Measurements from ENCODE around the gene CFL1. TPM values are rescaled to one million over a fixed set of nuclear protein-coding genes. Genes with fewer than 3 reads are reported as not detected.

The CFL1 gene
- total and polyA plus RNA-seq, 2 experiments from 2014 or later, result 974 to 2,660 TPM

GRCh38 chr11:65814131-65814985, 43.6 kb downstream of the CFL1 start:
- DNase-seq (ENCODE audit: low read depth in 1 of 2, low spot score in 1 of 2), result peak in 1 of 2 donors; percentile 51
- Histone ChIP-seq H3K27ac (no peak overlapping the region), H3K4me3 (no peak overlapping the region), H3K27me3 (no peaks in the 10 kb centered on the region), H3K36me3 (no peaks in the 10 kb centered on the region), H3K9me3 (ENCODE audit: low read depth) (no peaks in the 10 kb centered on the region), H3K4me1 (ENCODE audit: low read depth) (peaks cover 4% of the 10 kb centered on the region)
- TF ChIP-seq, protein P1, sequence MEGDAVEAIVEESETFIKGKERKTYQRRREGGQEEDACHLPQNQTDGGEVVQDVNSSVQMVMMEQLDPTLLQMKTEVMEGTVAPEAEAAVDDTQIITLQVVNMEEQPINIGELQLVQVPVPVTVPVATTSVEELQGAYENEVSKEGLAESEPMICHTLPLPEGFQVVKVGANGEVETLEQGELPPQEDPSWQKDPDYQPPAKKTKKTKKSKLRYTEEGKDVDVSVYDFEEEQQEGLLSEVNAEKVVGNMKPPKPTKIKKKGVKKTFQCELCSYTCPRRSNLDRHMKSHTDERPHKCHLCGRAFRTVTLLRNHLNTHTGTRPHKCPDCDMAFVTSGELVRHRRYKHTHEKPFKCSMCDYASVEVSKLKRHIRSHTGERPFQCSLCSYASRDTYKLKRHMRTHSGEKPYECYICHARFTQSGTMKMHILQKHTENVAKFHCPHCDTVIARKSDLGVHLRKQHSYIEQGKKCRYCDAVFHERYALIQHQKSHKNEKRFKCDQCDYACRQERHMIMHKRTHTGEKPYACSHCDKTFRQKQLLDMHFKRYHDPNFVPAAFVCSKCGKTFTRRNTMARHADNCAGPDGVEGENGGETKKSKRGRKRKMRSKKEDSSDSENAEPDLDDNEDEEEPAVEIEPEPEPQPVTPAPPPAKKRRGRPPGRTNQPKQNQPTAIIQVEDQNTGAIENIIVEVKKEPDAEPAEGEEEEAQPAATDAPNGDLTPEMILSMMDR (IDR thresholded peaks at IDR 0.05; ENCODE audit: low read depth, low read length), result no peak

DNA sequence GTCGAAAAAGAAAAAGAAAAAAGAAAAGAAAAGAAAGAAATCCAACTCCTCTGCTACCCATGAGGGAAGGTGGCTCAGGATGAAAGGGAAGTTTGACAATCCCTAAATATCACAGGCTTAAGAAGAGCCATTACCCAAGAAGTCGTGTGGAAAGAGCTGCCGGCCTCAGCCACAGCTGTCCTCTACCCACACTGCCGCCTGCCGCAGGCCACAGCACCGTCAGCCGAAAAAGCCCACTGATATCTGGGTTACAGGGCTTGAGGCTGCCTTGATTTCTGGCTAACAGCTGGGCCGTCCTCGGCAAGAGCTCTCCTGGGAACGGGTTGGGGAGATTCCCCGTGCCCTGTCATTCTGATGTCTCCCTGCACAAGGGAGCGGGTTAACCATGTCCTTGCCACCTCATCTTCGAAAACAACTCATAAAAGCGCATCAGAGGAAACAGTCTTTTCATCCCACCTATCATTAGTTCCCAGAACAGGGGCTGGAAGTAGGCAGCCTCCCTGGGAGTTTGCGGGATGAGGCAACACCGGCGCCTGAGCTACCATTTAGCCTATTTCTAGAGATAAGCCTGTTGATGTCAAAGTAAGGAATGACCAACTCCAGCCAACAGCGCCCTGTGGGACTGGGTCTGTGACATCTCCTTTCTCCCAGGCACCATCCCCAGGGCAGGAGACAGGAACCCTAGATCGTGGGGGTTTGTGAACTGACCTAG, 46.1 kb downstream of the CFL1 start:
- peak in 1 of 2 donors; percentile 55 for DNase-seq (ENCODE audit: low read depth in 1 of 2, low spot score in 1 of 2)
- Histone ChIP-seq H3K4me1 (ENCODE audit: low read depth) (peaks cover 4% of the 10 kb centered on the region), H3K36me3 (no peaks in the 10 kb centered on the region), H3K27ac (no peak overlapping the region), H3K4me3 (no peak overlapping the region), H3K27me3 (no peaks in the 10 kb centered on the region), H3K9me3 (ENCODE audit: low read depth) (no peaks in the 10 kb centered on the region)
- TF ChIP-seq, protein P1 (IDR thresholded peaks at IDR 0.05; ENCODE audit: low read depth, low read length), result peak; percentile 31

- Histone ChIP-seq H3K9me3 (ENCODE audit: low read depth) (no peaks in the 10 kb centered on the region), H3K4me1 (ENCODE audit: low read depth) (peaks cover 4% of the 10 kb centered on the region), H3K27ac (no peak overlapping the region), H3K27me3 (no peaks in the 10 kb centered on the region), H3K36me3 (no peaks in the 10 kb centered on the region), H3K4me3 (no peak overlapping the region)
- TF ChIP-seq, protein P1 (IDR thresholded peaks at IDR 0.05; ENCODE audit: low read depth, low read length), result no peak
- DNase-seq (ENCODE audit: low read depth in 1 of 2, low spot score in 1 of 2), result no peak
These were observed 47.7 kb downstream of the CFL1 start for GRCh38 chr11:65810046-65810868.

GRCh38 chr11:65809496-65809895, 48.5 kb downstream of the CFL1 start:
- TF ChIP-seq, protein P1 (IDR thresholded peaks at IDR 0.05; ENCODE audit: low read depth, low read length), result no peak
- H3K4me3 ChIP-seq, result no peak overlapping the region

DNA sequence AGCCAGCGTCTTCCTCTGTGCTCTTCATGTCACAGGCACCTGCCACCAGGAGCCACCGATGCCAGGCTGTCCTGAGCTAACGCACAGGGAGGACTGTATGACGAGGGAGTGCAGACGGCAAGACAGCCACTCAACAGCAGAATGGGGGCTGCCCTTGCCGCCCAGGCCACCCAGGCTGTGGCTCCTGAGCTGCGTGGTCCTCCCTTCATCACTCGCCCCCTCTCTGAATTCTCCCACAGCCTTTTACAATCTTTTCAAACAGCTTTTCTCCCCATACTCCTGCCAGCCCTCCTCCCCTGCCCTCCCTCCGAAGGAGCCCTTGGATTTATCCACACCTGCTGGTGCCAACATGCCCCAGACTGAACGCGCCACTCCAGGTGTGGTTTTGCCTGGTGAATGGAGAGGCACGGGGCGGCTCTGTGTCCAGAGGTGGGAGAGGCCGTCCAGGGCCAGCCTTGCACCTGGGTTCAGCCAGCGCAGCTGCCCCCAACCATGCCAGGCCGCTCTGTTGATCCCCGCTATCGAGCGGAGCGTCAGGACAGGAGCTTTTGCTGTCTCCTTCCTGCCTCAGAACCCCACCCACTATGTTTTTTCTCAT, 49.1 kb downstream of the CFL1 start:
- Histone ChIP-seq H3K4me1 (ENCODE audit: low read depth) (peaks cover 4% of the 10 kb centered on the region), H3K4me3 (no peak overlapping the region), H3K27ac (no peak overlapping the region), H3K27me3 (no peaks in the 10 kb centered on the region), H3K9me3 (ENCODE audit: low read depth) (no peaks in the 10 kb centered on the region), H3K36me3 (no peaks in the 10 kb centered on the region)
- TF ChIP-seq, protein P1 (IDR thresholded peaks at IDR 0.05; ENCODE audit: low read depth, low read length), result no peak
- no peak for DNase-seq (ENCODE audit: low read depth in 1 of 2, low spot score in 1 of 2)

More at GRCh38 chr11:65809496-65809895, 48.5 kb downstream of the CFL1 start:
- Histone ChIP-seq H3K36me3 (no peaks in the 10 kb centered on the region), H3K27me3 (no peaks in the 10 kb centered on the region), H3K27ac (no peak overlapping the region), H3K4me1 (ENCODE audit: low read depth) (peaks cover 4% of the 10 kb centered on the region), H3K9me3 (ENCODE audit: low read depth) (no peaks in the 10 kb centered on the region)
- no peak for DNase-seq (ENCODE audit: low read depth in 1 of 2, low spot score in 1 of 2)

Data from cardiac muscle cell (in vitro differentiated cells and primary cell).